Upper lobe of left lung (tissue), 4 donors: ENCODE results near the gene SPTBN2.

Experiments
- EP300 ChIP-seq, 4 donors: sonication (generic); formaldehyde crosslinking; IDR thresholded peaks; one replicate each; pipeline ENCODE4 v1.5.1; 2017; ENCODE audit warnings: antibody characterized with exemption in 4 of 4, control low read depth in 2 of 4
- POLR2A ChIP-seq, 4 donors: fragments of 450-650 bp; IDR thresholded peaks; one replicate each; pipeline ENCODE4 v1.5.1; 2016 to 2017; ENCODE audit warnings: antibody characterized with exemption in 4 of 4, mild to moderate bottlenecking in 2 of 4
- POLR2AphosphoS5 ChIP-seq, 2 donors: sonication (generic); formaldehyde crosslinking; IDR thresholded peaks; one replicate each; pipeline ENCODE4 v1.5.1; 2017; ENCODE audit warnings: antibody characterized with exemption in 2 of 2
- TF ChIP-seq, protein P1 (sequence below), 6 experiments: fragments of 450-650 bp in 4 of 6; fragments of 200-600 bp in 2 of 6; sonication (generic) in 2 of 6; IDR thresholded peaks; one replicate each; pipeline ENCODE4 v1.5.1; 2016 to 2019; ENCODE audit warnings: antibody characterized with exemption in 6 of 6

DNA sequence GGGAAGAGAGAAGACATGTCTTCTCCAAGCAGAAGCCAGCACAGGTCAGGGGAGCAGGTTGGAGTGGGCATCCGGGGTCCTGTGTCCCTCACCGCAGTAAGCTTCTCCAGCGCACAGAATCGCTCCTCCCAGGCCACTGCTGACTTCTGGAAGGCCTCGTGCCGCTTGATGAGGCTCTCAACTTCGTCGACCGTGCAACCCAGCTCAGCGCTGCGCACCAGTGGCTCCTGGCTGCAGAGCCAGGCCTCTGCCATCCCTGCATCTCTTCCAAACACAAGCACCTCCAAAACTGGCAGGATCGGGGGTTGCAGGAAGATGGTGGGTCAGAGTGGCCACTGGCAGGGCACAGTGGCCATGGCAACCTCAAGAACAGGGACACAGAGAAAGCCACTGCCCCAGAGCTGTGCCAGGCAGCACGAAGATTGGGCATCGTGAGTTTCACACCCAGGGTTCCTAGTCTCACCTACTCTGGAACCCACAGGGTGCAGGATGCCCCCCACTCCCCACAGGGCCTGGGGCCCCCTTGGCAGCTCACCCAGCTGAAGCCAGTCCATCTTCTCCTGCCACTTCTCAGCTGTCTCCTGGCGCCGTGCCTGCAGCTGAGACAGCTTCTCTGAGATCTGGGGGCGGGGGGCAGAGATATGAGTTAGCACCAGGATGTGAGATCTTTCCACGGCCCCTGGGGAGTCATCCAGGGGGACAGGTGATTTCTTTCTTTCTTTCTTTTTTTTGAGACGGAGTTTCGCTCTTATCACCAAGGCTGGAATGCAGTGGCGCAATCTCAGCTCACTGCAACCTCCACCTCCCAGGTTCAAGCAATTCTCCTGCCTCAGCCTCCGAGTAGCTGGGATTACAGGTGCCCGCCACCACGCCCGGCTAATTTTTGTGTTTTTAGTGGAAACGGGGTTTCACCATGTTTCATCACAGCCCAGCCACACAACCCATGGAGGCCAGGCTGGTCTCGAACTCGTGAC is 40.2 kb downstream of the SPTBN2 start:
- TF ChIP-seq, protein P1, sequence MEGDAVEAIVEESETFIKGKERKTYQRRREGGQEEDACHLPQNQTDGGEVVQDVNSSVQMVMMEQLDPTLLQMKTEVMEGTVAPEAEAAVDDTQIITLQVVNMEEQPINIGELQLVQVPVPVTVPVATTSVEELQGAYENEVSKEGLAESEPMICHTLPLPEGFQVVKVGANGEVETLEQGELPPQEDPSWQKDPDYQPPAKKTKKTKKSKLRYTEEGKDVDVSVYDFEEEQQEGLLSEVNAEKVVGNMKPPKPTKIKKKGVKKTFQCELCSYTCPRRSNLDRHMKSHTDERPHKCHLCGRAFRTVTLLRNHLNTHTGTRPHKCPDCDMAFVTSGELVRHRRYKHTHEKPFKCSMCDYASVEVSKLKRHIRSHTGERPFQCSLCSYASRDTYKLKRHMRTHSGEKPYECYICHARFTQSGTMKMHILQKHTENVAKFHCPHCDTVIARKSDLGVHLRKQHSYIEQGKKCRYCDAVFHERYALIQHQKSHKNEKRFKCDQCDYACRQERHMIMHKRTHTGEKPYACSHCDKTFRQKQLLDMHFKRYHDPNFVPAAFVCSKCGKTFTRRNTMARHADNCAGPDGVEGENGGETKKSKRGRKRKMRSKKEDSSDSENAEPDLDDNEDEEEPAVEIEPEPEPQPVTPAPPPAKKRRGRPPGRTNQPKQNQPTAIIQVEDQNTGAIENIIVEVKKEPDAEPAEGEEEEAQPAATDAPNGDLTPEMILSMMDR (IDR thresholded peaks at IDR 0.05): no peak
- no peak for TF ChIP-seq POLR2AphosphoS5 (IDR thresholded peaks at IDR 0.05)
- TF ChIP-seq POLR2A (IDR thresholded peaks at IDR 0.05): no peak
- TF ChIP-seq EP300 (IDR thresholded peaks at IDR 0.05): no peak
